Upper lobe of right lung (tissue), 1 donor: Measurements from ENCODE around the gene TATDN3. TPM values are rescaled to one million over a fixed set of nuclear protein-coding genes. Genes with fewer than 3 reads are reported as not detected.

Experiments used
- ATAC-seq: fragments of 200-7000 bp; cut with Tn5 transposase; one replicate; pipeline ENCODE4 v1.9.1; 2020; ENCODE audit warnings: mild to moderate bottlenecking, moderate library complexity
- DNase-seq: peaks from one replicate; pipeline ENCODE4 v3.0.0-alpha.2; 2020
- H3K27ac ChIP-seq: fragments of 200-600 bp; one replicate; pipeline ENCODE4 v1.8.0; 2022
- H3K27me3 ChIP-seq: fragments of 200-600 bp; one replicate; pipeline ENCODE4 v1.8.0; 2022; ENCODE audit warnings: mild to moderate bottlenecking
- H3K36me3 ChIP-seq: fragments of 200-600 bp; one replicate; pipeline ENCODE4 v1.8.0; 2022
- H3K4me1 ChIP-seq: fragments of 200-600 bp; one replicate; pipeline ENCODE4 v1.8.0; 2022
- H3K4me3 ChIP-seq: fragments of 200-600 bp; one replicate; pipeline ENCODE4 v1.8.0; 2022; ENCODE audit warnings: mild to moderate bottlenecking
- H3K9me3 ChIP-seq: fragments of 200-600 bp; one replicate; pipeline ENCODE4 v1.8.0; 2022
- CTCF ChIP-seq: fragments of 200-600 bp; IDR thresholded peaks from one replicate; pipeline ENCODE4 v1.8.0; 2022; ENCODE audit warnings: antibody characterized with exemption
- intact Hi-C: fragments of 100-400 bp; cut with DNase I; formaldehyde crosslinking; loops from one replicate; pipeline ENCODE4 v1.11.0; 2022
- long read RNA-seq: library from polyadenylated mRNA; unstranded; transcript quantifications from one replicate; pipeline ENCODE4 v2.0.0, GENCODE V29; 2021
- total RNA-seq: library from RNA; stranded (reverse); fragmentation: NEBNext Ultra II Directional; extraction: Animal tissue kit (Norgen Biotek cat#: 25700); gene quantifications from one replicate; pipeline ENCODE4 v1.2.1, GENCODE V29; 2021
- donor health status: DM: no; HTN: yes; CAD: no; lungs with severe emphysema.

TATDN3 gene
- 13.0 TPM for total RNA-seq
- long read RNA-seq, transcript TATDN3-202 (10 exons, 2,389 nt) = major isoform, 9 of 24 reads
- long read RNA-seq, transcript TATDN3-201 (10 exons, 2,321 nt) = minor isoform, 5 of 24 reads
- long read RNA-seq, partial matches to known transcripts = 2 of 24 reads
- long read RNA-seq, other reads (novel, unspliced or antisense) = 5 of 24 reads

- Histone ChIP-seq H3K27ac (peak within 1 kb of the TSS; percentile 97), H3K4me1 (peaks cover 20% of the 10 kb centered on the region), H3K36me3 (peaks cover 13% of the 10 kb centered on the region), H3K27me3 (no peaks in the 10 kb centered on the region), H3K4me3 (peak within 1 kb of the TSS; percentile 99), H3K9me3 (no peaks in the 10 kb centered on the region)
- ATAC-seq (peak; percentile 99), DNase-seq (peak; percentile 94)
- no peak for TF ChIP-seq CTCF
- intact Hi-C loops = no loop called here
Measured at GRCh38 chr1:212791676-212792395, at the start of gene TATDN3, which contains the start of gene NSL1. TSS of gene TATDN3 (plus strand) at chr1:212791894. CDS start at chr1:212791922, 28 bp downstream. TSS of gene NSL1 (minus strand) at chr1:212791777. CDS start at chr1:212791763, 14 bp downstream.

GRCh38 chr1:212743901-212744475, 47.7 kb upstream of the TATDN3 start:
- Histone ChIP-seq H3K4me1 (no peaks in the 10 kb centered on the region), H3K36me3 (no peaks in the 10 kb centered on the region), H3K27me3 (no peaks in the 10 kb centered on the region), H3K4me3 (no peak overlapping the region), H3K9me3 (no peaks in the 10 kb centered on the region), H3K27ac (no peak overlapping the region)
- no peak for TF ChIP-seq CTCF
- ATAC-seq (no peak), DNase-seq (no peak)
- intact Hi-C loops = no loop called here

DNA sequence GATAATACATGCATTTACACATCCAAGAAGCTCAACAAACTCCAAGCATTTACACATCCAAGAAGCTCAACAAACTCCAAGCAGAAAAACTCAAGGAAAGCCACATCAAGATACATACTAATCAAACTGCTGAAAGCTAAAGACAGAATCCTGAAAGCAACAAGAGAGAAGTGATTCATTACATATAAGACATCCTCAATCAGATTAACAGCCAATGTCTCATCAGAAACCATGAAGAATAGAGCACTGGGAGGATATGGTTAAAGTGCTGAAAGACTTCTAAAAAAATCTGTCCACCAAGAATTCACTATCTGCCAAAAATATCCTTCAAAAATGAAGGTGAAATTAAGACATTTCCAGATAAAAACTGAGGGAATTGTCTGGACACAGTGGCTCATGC, 46.4 kb upstream of the TATDN3 start:
- no peak overlapping the region for H3K4me3 ChIP-seq
- ATAC-seq = no peak
- H3K9me3 ChIP-seq = no peaks in the 10 kb centered on the region
- no peak for TF ChIP-seq CTCF
- peaks cover 10% of the 10 kb centered on the region for H3K4me1 ChIP-seq
- intact Hi-C loops = no loop called here
- no peak overlapping the region for H3K27ac ChIP-seq
- no peaks in the 10 kb centered on the region for H3K36me3 ChIP-seq
- no peak for DNase-seq
- no peaks in the 10 kb centered on the region for H3K27me3 ChIP-seq

DNA sequence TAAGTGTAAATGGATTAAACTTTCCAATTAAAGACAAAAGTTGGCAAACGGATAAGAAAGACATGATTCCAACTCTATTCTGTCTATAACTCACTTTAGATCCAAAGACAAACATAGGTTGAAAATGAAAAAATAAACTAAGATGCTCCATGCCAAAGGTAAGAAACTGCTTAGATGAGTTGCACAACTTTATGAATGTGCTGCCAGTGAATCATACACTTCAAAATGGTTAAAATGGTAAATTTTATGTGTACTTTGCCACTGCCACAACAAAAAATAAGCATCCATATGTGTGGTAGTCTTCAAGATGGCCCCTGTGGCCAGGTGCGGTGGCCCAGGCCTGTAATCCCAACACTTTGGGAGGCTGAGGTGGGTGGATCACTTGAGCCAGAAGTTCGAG, 45.1 kb upstream of the TATDN3 start:
- Histone ChIP-seq H3K4me3 (no peak overlapping the region), H3K36me3 (no peaks in the 10 kb centered on the region), H3K4me1 (peaks cover 15% of the 10 kb centered on the region), H3K27ac (no peak overlapping the region), H3K9me3 (no peaks in the 10 kb centered on the region), H3K27me3 (no peaks in the 10 kb centered on the region)
- intact Hi-C loops = no loop called here
- no peak for TF ChIP-seq CTCF
- DNase-seq (no peak), ATAC-seq (no peak)

DNA sequence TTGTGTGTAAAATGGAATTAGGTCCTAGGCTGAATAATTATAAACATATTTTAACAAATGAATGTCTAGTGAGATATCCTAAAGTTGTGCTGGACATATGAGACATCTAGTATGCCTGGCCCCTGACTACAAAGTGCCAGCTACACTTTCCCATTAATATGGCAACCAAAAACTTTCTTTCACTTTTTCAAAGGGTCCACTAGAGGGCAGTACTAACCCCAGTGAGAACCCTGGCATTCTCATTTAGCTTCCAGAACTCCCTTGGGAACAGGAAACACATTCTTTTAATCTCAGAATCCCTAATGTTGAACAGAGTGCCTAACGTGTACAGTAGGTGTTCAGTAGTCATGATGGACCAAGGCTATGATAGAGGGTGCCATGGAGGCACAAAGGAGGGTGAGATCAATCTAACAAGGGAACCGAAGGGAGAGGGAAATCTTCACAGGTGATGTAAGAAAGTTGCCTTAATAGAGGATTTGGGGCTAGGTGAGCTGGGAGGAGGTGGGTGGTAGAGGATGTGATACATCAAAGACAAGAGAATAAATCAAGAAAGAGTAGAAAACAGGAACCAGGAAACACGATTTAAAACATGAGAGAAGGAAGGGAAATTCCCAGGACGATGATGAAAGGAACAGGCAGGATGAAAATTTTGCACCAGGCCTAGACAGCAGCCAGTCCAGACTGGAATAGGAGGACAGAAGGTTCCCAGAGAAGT, 41.7 kb upstream of the TATDN3 start:
- Histone ChIP-seq H3K9me3 (no peaks in the 10 kb centered on the region), H3K4me1 (peaks cover 31% of the 10 kb centered on the region), H3K27me3 (no peaks in the 10 kb centered on the region), H3K36me3 (no peaks in the 10 kb centered on the region), H3K4me3 (no peak overlapping the region), H3K27ac (no peak overlapping the region)
- intact Hi-C loops = loop anchor here (10.0 kb wide), 1 partner anchor 275 kb away; no protein-coding TSS in a partner anchor
- DNase-seq = no peak
- ATAC-seq = peak; percentile 91
- peak; percentile 78 for TF ChIP-seq CTCF
